SH-SY5Y (cell line): Measurements from ENCODE around the gene MYMK.

Experiments
- GATA2 ChIP-seq: IDR thresholded peaks from 2 replicates; pipeline ENCODE4 v1.6.1; 2011; ENCODE audit warnings: mild to moderate bottlenecking, low read depth, low read length
- GATA3 ChIP-seq: IDR thresholded peaks from 2 replicates; pipeline ENCODE4 v1.6.1; 2011; ENCODE audit warnings: low read depth, mild to moderate bottlenecking, low read length, moderate library complexity

GRCh38 chr9:133522073-133522910 lies 2.5 kb downstream of the MYMK start:
- TF ChIP-seq GATA3 = no peak
- no peak for TF ChIP-seq GATA2
